Measurements from ENCODE around the gene CLEC4E.
"Not testable (repeated sequence)": the region's sequence is repeated elsewhere in the genome, so short reads cannot be mapped to it uniquely, and the experiment has no call there.

CLEC4E gene

GRCh38 chr12:8537820-8538219, 2.9 kb downstream of the CLEC4E start:
- not testable (repeated sequence) for DNase-seq

GRCh38 chr12:8532045-8532444, 8.7 kb downstream of the CLEC4E start:
- DNase-seq, result no peak

GRCh38 chr12:8527250-8528130, 13.2 kb downstream of the CLEC4E start:
- no peak for DNase-seq

- peak; percentile 52 to 83 (median 81) for DNase-seq
These were observed 21.5 kb downstream of the CLEC4E start for GRCh38 chr12:8519171-8519570.

GRCh38 chr12:8517971-8518370, 22.7 kb downstream of the CLEC4E start:
- DNase-seq, result peak in 2 of 3 donors; percentile 47 to 60

- peak; percentile 38 to 82 (median 76) for DNase-seq
These were observed 27.4 kb downstream of the CLEC4E start, which contains the start of gene CLEC4D for GRCh38 chr12:8513256-8513655. CLEC4D (plus strand) TSS chr12:8513503; CDS start chr12:8513733, 230 bp downstream.

GRCh38 chr12:8508910-8509841, 31.5 kb downstream of the CLEC4E start:
- no peak for DNase-seq

GRCh38 chr12:8508223-8508622, 32.5 kb downstream of the CLEC4E start:
- no peak for DNase-seq

GRCh38 chr12:8507596-8507995, 33.1 kb downstream of the CLEC4E start:
- no peak for DNase-seq

GRCh38 chr12:8504351-8504750, 36.4 kb downstream of the CLEC4E start:
- no peak for DNase-seq

GRCh38 chr12:8501720-8502119, 39.0 kb downstream of the CLEC4E start:
- no peak for DNase-seq

- DNase-seq, result peak in 1 of 3 donors; percentile 36
These were observed 41.1 kb downstream of the CLEC4E start for GRCh38 chr12:8499616-8500015.

- DNase-seq, result not testable (repeated sequence)
These were observed 44.6 kb downstream of the CLEC4E start for GRCh38 chr12:8496074-8496473.

GRCh38 chr12:8495671-8496070, 45.0 kb downstream of the CLEC4E start:
- DNase-seq, result peak in 2 of 3 donors; percentile 47 to 52

GRCh38 chr12:8493084-8493483, 47.6 kb downstream of the CLEC4E start:
- peak; percentile 87 to 95 (median 95) for DNase-seq

GRCh38 chr12:8491646-8492530, 48.8 kb downstream of the CLEC4E start:
- peak; percentile 22 to 57 (median 52) for DNase-seq
